ENCODE data around the gene NR1I2.
A peak's percentile ranks its signal among the peaks of the same experiment; 100 is the strongest.

Gene NR1I2

GRCh38 chr3:119779731-119780383 lies 2.0 kb upstream of the NR1I2 start:
- DNase-seq (ENCODE audit: low read depth), result no peak

GRCh38 chr3:119782460-119782859 lies 559 bp downstream of the NR1I2 start:
- no peak for DNase-seq (ENCODE audit: low read depth)

GRCh38 chr3:119783255-119783654 lies 1.4 kb downstream of the NR1I2 start:
- no peak for DNase-seq (ENCODE audit: low read depth)

GRCh38 chr3:119783883-119784282 lies 2.0 kb downstream of the NR1I2 start:
- DNase-seq (ENCODE audit: low read depth), result no peak

GRCh38 chr3:119786409-119786808 lies 4.5 kb downstream of the NR1I2 start:
- no peak for DNase-seq (ENCODE audit: low read depth)

- DNase-seq (ENCODE audit: low read depth), result no peak
Measured at GRCh38 chr3:119790369-119790768, 8.5 kb downstream of the NR1I2 start.

- DNase-seq (ENCODE audit: low read depth), result no peak
Measured at GRCh38 chr3:119792270-119792669, 10.4 kb downstream of the NR1I2 start.

- DNase-seq (ENCODE audit: low read depth), result no peak
Measured at GRCh38 chr3:119794401-119794800, 12.5 kb downstream of the NR1I2 start.

- DNase-seq (ENCODE audit: low read depth), result no peak
Measured at GRCh38 chr3:119794971-119795612, 13.2 kb downstream of the NR1I2 start.

GRCh38 chr3:119795849-119796248 lies 13.9 kb downstream of the NR1I2 start:
- no peak for DNase-seq (ENCODE audit: low read depth)

- DNase-seq (ENCODE audit: low read depth), result no peak
Measured at GRCh38 chr3:119796368-119796767, 14.5 kb downstream of the NR1I2 start.

GRCh38 chr3:119796785-119797184 lies 14.9 kb downstream of the NR1I2 start:
- no peak for DNase-seq (ENCODE audit: low read depth)

- no peak for DNase-seq (ENCODE audit: low read depth)
Measured at GRCh38 chr3:119800844-119801243, 18.9 kb downstream of the NR1I2 start.

GRCh38 chr3:119808244-119808643 lies 26.3 kb downstream of the NR1I2 start:
- DNase-seq (ENCODE audit: low read depth), result no peak

- no peak for DNase-seq (ENCODE audit: low read depth)
Measured at GRCh38 chr3:119808843-119809242, 26.9 kb downstream of the NR1I2 start.

GRCh38 chr3:119809249-119810017 lies 27.5 kb downstream of the NR1I2 start:
- DNase-seq (ENCODE audit: low read depth), result no peak

GRCh38 chr3:119810018-119810435 lies 28.1 kb downstream of the NR1I2 start:
- DNase-seq (ENCODE audit: low read depth), result peak; percentile 47

GRCh38 chr3:119812491-119813058 lies 30.7 kb downstream of the NR1I2 start:
- DNase-seq (ENCODE audit: low read depth), result no peak

- DNase-seq (ENCODE audit: low read depth), result no peak
Measured at GRCh38 chr3:119815716-119816115, 33.8 kb downstream of the NR1I2 start.

- DNase-seq (ENCODE audit: low read depth), result no peak
Measured at GRCh38 chr3:119817071-119817470, 35.2 kb downstream of the NR1I2 start.

- DNase-seq (ENCODE audit: low read depth), result no peak
Measured at GRCh38 chr3:119817583-119818363, 35.9 kb downstream of the NR1I2 start.

- no peak for DNase-seq (ENCODE audit: low read depth)
Measured at GRCh38 chr3:119818937-119819336, 37.0 kb downstream of the NR1I2 start.
